K562 (cell line): ENCODE measurements around the gene TTC39A.

Source experiments
- ATF4 ChIP-seq: fragments of 450-650 bp; formaldehyde crosslinking; IDR thresholded peaks from 2 replicates; pipeline ENCODE4 v1.4.0; 2022; ENCODE audit warnings: mild to moderate bottlenecking, moderate library complexity
- MEF2A ChIP-seq: IDR thresholded peaks from 2 replicates; pipeline ENCODE4 v1.6.1; 2011; ENCODE audit warnings: low read depth, mild to moderate bottlenecking, low read length, moderate library complexity; ENCODE audit not compliant: control insufficient read depth
- PCBP1 ChIP-seq: fragments of 200-400 bp; formaldehyde crosslinking; IDR thresholded peaks from 2 replicates; pipeline ENCODE4 v1.6.1; 2018; ENCODE audit warnings: mild to moderate bottlenecking, low read depth, low read length; ENCODE audit not compliant: poor library complexity, severe bottlenecking

- TF ChIP-seq PCBP1: no peak
- TF ChIP-seq ATF4: no peak
- TF ChIP-seq MEF2A: no peak
Measured at GRCh38 chr1:51296383-51297357, 33.7 kb downstream of the TTC39A start.
